ENCODE data around the gene CORO7.
A peak's percentile ranks its signal among the peaks of the same experiment; 100 is the strongest.

CORO7 gene

GRCh38 chr16:4378161-4378666, 38.2 kb downstream of the CORO7 start:
- Mint-ChIP-seq H3K9me3 (no peaks in the 10 kb centered on the region), H3K36me3 (peaks cover 5% of the 10 kb centered on the region), H3K27me3 (no peaks in the 10 kb centered on the region), H3K27ac (no peak overlapping the region), H3K4me3 (no peak overlapping the region), H3K4me1 (no peaks in the 10 kb centered on the region)
- DNase-seq = no peak
- CTCF ChIA-PET = no interaction called here

- H3K4me3 Mint-ChIP-seq = no peak overlapping the region
- DNase-seq = no peak
- H3K9me3 Mint-ChIP-seq = no peaks in the 10 kb centered on the region
- peaks cover 5% of the 10 kb centered on the region for H3K36me3 Mint-ChIP-seq
- H3K4me1 Mint-ChIP-seq = peaks cover 4% of the 10 kb centered on the region
- CTCF ChIA-PET = no interaction called here
- H3K27me3 Mint-ChIP-seq = no peaks in the 10 kb centered on the region
- no peak overlapping the region for H3K27ac Mint-ChIP-seq
These were observed 38.7 kb downstream of the CORO7 start for GRCh38 chr16:4377573-4378154.

GRCh38 chr16:4376893-4377572, 39.4 kb downstream of the CORO7 start:
- Mint-ChIP-seq H3K4me1 (peaks cover 11% of the 10 kb centered on the region), H3K4me3 (no peak overlapping the region), H3K36me3 (peaks cover 5% of the 10 kb centered on the region), H3K9me3 (no peaks in the 10 kb centered on the region), H3K27ac (no peak overlapping the region), H3K27me3 (no peaks in the 10 kb centered on the region)
- no peak for DNase-seq
- CTCF ChIA-PET = no interaction called here

DNA sequence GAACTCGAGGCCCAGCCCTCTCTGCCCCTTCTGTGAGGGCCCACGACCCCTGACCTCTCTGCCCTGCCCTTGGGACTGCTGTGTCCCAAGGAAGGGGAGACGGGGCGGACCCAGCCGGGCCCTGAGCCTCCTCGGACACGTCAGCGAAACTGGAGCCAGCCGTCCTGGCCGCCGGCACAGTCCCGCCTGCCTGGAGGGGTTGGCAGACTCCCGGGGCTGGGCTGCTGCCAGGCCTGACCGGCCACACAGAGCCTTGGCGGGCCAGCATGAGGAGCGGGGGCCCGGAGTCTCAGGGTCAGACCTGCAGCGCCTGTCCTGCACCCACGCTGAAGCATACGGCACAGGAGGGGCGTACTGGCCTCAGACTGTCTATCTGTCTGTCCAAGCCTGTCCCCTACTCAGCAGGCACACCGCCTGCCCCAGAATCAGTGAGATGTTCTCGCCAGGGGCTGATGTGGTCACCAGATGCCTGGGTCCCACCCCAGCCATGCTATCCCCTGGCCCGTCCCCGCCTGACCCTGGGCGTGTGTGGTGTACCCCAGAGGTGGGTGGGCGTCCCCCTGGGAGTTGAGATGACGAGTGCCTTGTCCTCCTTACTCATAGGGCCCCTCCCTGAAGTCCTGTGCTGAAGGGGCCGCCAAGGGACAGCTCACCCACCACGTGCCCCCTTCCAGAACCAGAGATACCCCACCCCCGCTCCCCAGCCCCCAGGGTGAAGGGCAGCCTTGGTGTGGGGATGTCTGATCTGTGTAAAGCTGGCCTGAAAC, 40.1 kb downstream of the CORO7 start:
- CTCF ChIA-PET = interaction anchor here (3.0 kb wide), 1 partner anchor 26 kb away, joined by 10 read pairs; no protein-coding TSS in a partner anchor
- no peak overlapping the region for H3K4me3 Mint-ChIP-seq
- no peak for DNase-seq
- H3K36me3 Mint-ChIP-seq = peaks cover 2% of the 10 kb centered on the region
- H3K9me3 Mint-ChIP-seq = no peaks in the 10 kb centered on the region
- H3K27me3 Mint-ChIP-seq = no peaks in the 10 kb centered on the region
- H3K27ac Mint-ChIP-seq = no peak overlapping the region
- H3K4me1 Mint-ChIP-seq = peaks cover 11% of the 10 kb centered on the region

GRCh38 chr16:4375717-4376116, 40.7 kb downstream of the CORO7 start:
- H3K9me3 Mint-ChIP-seq = no peaks in the 10 kb centered on the region
- CTCF ChIA-PET = interaction anchor here (0.6 to 3.0 kb wide), 3 partner anchors 16 to 87 kb away, joined by 3 to 10 read pairs (median 4); no protein-coding TSS in a partner anchor
- no peak overlapping the region for H3K27ac Mint-ChIP-seq
- H3K4me3 Mint-ChIP-seq = no peak overlapping the region
- H3K36me3 Mint-ChIP-seq = peaks cover 2% of the 10 kb centered on the region
- peaks cover 11% of the 10 kb centered on the region for H3K4me1 Mint-ChIP-seq
- DNase-seq = no peak
- no peaks in the 10 kb centered on the region for H3K27me3 Mint-ChIP-seq

DNA sequence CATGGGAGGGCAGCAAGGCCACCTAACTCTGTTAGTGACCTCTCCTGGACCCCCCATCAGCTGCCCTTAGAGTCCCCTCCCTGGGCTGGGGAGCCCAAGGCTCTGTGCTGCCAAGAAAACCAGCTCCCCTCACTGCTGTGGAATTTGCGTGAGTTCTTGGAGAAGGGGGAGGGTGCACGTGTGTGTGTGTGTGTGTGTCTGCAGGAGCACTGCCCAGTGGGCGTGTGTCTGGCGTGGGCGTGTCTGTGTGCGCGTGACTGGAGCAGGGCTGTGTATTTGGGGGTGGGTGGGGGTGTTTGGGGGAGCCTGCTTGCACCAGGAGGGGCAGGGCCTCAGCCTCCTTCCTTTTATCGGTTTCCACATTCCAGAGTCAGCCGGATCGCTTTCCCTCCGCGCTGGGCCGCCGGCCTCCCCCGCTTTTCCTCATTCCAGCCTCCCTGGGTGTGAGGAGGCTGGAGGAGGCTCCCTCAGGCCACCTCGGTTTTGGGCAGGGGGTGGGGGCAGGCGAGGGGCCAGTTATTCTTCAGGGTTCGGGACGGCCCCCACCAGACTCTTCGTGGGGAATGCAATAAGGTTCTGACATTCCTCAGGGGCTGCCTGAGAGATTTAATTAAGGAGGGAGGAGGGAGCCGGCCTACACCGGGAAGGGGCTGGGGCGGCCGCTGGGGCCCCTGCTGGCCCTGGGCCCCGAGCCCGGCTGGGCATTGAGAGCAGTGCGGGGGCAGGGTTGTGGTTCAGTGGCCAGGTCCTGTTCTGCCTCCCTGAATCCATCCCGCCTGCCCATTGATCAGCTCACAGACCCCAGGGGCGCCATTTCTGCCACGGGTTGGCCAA, 42.3 kb downstream of the CORO7 start:
- peak overlapping the region; percentile 58 for H3K27ac Mint-ChIP-seq
- CTCF ChIA-PET = interaction anchor here (3.0 kb wide), 1 partner anchor 28 kb away, joined by 10 read pairs; no protein-coding TSS in a partner anchor
- H3K9me3 Mint-ChIP-seq = no peaks in the 10 kb centered on the region
- no peak overlapping the region for H3K4me3 Mint-ChIP-seq
- DNase-seq = no peak
- H3K27me3 Mint-ChIP-seq = no peaks in the 10 kb centered on the region
- H3K4me1 Mint-ChIP-seq = peaks cover 11% of the 10 kb centered on the region
- peaks cover 2% of the 10 kb centered on the region for H3K36me3 Mint-ChIP-seq

DNA sequence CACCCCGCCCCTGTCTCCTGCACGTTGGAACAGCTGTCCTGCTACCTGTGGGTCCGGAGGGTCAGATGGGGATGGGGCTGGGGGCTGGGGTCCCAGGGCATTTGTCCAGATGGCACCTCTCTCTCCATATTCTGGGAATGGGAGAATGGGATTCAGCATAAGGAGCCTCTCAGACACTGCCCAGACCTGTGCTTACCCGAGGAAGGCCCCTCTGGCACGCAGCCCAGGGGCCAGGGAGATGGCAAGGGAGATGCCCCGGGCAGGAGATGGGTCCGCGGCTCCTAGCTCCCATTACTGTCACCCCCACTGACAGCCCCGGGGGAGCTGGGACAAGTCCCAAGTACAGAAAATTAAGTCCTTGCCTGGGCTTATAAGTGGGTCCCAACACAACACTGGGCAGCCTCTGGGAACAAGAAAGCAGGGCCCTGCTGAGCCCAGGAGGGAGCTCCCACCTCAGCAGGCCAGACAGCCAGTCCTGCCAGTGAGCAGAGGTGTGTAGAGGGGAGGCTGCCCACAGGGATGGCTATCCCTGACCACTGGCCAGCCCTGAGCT, 43.0 kb downstream of the CORO7 start:
- Mint-ChIP-seq H3K9me3 (no peaks in the 10 kb centered on the region), H3K27me3 (no peaks in the 10 kb centered on the region), H3K4me3 (no peak overlapping the region), H3K4me1 (peaks cover 11% of the 10 kb centered on the region), H3K36me3 (peaks cover 2% of the 10 kb centered on the region), H3K27ac (no peak overlapping the region)
- CTCF ChIA-PET = interaction anchor here (3.0 kb wide), 1 partner anchor 29 kb away, joined by 10 read pairs; no protein-coding TSS in a partner anchor
- no peak for DNase-seq

DNA sequence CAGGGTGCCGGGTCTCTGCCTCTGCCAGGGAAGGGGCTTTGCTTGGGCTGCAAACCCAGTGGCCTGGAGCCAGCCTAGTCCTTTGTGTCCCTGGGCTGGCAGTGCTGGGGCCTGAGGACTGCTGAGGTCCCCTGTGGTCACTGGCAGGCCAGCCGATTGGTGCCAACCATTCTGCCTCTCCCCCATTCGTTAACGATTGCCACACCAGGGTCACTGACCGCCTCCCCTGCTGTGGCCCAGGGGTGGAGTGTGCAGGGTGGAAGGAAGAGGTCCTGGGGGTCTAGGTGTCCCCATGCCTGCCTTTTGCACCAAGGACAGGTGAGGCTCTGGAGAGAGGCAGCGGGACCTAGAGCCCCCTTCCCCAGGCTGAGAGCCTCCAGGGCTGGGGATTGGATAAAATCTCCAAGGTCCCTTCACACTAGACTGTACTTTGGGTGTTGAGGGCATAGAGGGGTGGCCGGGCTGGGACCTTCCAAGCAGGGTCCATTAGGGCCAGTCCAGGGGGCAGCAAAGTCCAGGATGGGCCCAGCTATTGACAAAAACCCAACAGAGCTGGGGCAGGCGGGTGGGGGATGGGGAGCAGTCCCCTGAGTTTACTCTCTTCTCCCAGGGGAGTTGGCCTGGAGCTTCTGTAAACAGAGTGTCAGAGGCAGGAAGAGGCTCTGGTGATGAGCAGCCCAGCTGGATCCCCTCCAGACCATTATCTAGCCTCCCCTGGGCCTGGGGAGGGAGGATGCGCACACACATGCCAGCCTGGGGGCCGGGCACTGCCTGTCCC, 43.6 kb downstream of the CORO7 start:
- Mint-ChIP-seq H3K4me1 (peaks cover 11% of the 10 kb centered on the region), H3K27me3 (no peaks in the 10 kb centered on the region), H3K27ac (no peak overlapping the region), H3K4me3 (peak overlapping the region; percentile 63), H3K9me3 (no peaks in the 10 kb centered on the region), H3K36me3 (peaks cover 2% of the 10 kb centered on the region)
- CTCF ChIA-PET = interaction anchor here (0.6 to 3.0 kb wide), 2 partner anchors 13 to 29 kb away, joined by 3 to 10 read pairs; no protein-coding TSS in a partner anchor
- DNase-seq = no peak

DNA sequence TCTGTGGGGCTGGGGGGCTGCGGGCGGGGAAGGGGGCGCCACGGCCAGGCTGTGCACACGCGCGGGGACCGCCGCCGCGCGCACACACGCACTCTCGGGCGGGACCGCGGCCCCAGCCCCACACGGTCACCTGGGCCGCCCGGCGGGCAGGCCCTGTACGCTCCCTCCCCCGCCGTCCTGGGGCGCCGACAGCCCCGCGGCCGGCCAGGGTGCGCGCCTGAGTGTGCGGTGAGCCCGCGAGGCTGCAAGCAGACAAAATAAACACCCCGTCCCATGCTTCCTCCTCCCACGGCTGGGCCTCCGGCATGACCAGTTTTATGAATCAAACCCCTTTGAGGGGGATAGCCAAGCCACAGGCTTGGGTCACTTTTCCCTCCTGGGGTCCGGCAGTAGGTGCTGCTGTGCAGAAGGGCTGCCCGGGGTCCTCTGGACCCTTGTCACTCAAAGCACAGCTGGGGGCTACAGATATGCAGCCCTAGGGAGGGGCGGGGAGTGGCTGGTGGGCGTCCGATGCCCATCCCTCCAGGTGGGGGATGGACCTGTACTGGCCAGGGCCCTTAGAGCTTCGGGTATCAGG, 44.3 kb downstream of the CORO7 start:
- Mint-ChIP-seq H3K4me1 (peaks cover 11% of the 10 kb centered on the region), H3K9me3 (no peaks in the 10 kb centered on the region), H3K4me3 (peak overlapping the region; percentile 63), H3K27ac (peak overlapping the region; percentile 42), H3K36me3 (peaks cover 8% of the 10 kb centered on the region), H3K27me3 (no peaks in the 10 kb centered on the region)
- CTCF ChIA-PET = interaction anchor here (0.6 kb wide), 1 partner anchor 13 kb away, joined by 3 read pairs; no protein-coding TSS in a partner anchor
- peak; percentile 42 for DNase-seq

DNA sequence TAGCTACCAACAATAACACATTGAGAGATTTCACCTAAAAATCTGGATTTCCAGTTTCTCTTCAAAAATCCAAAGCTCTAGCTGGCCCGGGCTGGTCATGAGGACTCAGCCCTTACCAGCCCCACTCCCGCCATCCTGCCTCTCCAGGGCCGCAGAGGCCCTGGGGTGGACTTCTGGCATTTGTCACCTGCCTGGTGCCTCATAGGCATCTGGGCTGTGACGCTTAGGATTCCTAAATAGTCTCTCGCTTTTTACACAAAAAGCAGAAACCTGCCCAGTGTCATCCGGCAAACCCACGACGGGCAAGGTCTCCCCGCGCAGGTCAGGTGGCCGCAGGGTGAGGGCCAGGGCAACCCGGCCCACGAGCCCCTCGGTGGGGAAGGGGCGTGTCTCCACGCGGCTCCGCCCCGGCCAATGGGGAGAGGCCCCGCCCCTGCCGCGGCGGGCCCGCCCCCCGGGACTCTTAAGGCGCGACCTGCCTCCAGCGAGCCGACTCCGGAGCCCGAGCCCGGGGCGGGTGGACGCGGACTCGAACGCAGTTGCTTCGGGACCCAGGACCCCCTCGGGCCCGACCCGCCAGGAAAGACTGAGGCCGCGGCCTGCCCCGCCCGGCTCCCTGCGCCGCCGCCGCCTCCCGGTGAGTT, 44.9 kb downstream of the CORO7 start, which contains the start of gene VASN:
VASN (plus strand) TSS at position 492 of the 644 bp plus-strand sequence. CDS start 9,030 bp downstream, outside the sequence.
- peaks cover 11% of the 10 kb centered on the region for H3K4me1 Mint-ChIP-seq
- CTCF ChIA-PET = no interaction called here
- no peaks in the 10 kb centered on the region for H3K9me3 Mint-ChIP-seq
- H3K27ac Mint-ChIP-seq = peak within 1 kb of the TSS; percentile 42
- H3K36me3 Mint-ChIP-seq = peaks cover 9% of the 10 kb centered on the region
- H3K4me3 Mint-ChIP-seq = peak within 1 kb of the TSS; percentile 63
- DNase-seq = peak; percentile 71
- no peaks in the 10 kb centered on the region for H3K27me3 Mint-ChIP-seq

DNA sequence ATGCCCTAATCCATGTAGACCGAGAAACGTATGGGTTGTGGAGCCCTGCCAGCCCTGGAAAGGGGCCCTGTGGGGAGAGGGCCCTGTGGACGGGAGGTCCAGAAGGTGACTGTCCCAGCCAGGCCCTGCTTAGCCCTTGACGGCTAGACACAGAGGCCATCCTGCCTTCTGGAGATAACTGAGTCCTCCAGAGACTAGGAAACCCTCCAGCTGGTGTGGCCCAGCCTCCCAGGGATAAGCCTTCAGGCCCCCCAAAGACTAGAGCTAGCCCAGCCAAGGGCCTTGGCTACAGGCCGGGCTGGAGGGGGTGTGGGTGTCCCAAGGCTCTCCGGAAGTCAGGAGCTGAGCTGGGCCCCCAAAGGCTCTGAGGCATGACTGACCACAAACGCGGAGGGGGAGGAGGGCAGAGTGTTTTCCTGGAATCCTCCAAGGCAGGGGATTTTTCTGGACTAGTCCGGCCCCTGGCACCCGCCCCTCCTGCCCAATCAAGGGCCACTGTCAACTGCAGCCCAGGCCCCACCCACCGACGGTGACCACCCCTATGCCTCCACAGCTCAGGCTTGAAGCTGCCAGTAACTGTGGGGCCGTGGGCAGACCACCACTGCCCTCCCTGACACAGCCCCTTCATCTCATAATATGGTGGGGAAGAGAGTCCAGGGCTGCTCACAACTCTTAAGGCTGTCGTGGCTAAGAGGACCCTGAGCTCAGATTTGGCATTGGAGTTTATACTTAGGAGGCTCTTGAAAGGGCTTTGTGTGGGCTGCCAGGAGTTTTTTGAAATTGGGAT, 45.6 kb downstream of the CORO7 start:
- Mint-ChIP-seq H3K27ac (no peak overlapping the region), H3K27me3 (no peaks in the 10 kb centered on the region), H3K36me3 (peaks cover 8% of the 10 kb centered on the region), H3K4me1 (peaks cover 11% of the 10 kb centered on the region), H3K4me3 (no peak overlapping the region), H3K9me3 (no peaks in the 10 kb centered on the region)
- no peak for DNase-seq
- CTCF ChIA-PET = no interaction called here

- CTCF ChIA-PET = no interaction called here
- Mint-ChIP-seq H3K27me3 (no peaks in the 10 kb centered on the region), H3K9me3 (no peaks in the 10 kb centered on the region), H3K4me3 (no peak overlapping the region), H3K36me3 (peaks cover 7% of the 10 kb centered on the region), H3K27ac (no peak overlapping the region), H3K4me1 (peaks cover 11% of the 10 kb centered on the region)
- DNase-seq = no peak
These were observed 46.2 kb downstream of the CORO7 start for GRCh38 chr16:4370151-4370550.

Measured in activated naive CD4-positive, alpha-beta T cell treated with anti-CD3 and anti-CD28 coated beads, Interleukin-2, amount 10 ng/mL, durations not matched to agents 7 days and 5 days (primary cell).